ENCODE results near the gene RPUSD2.

GRCh38 chr15:40598126-40598525 lies 29.0 kb downstream of the RPUSD2 start:
- TF ChIP-seq CTCF (IDR thresholded peaks at IDR 0.05) (no peak), POLR2A (IDR thresholded peaks at IDR 0.05) (no peak)
